IPS DF 19.7 (cell line): ENCODE results near the gene GBP7.
"Not testable (repeated sequence)": the region's sequence is repeated elsewhere in the genome, so short reads cannot be mapped to it uniquely, and the experiment has no call there.

Experiments
- DNase-seq: peaks from one replicate; pipeline ENCODE4 v3.0.0-alpha.2; 2013; ENCODE audit warnings: low read depth, low spot score

The GBP7 gene, protein sequence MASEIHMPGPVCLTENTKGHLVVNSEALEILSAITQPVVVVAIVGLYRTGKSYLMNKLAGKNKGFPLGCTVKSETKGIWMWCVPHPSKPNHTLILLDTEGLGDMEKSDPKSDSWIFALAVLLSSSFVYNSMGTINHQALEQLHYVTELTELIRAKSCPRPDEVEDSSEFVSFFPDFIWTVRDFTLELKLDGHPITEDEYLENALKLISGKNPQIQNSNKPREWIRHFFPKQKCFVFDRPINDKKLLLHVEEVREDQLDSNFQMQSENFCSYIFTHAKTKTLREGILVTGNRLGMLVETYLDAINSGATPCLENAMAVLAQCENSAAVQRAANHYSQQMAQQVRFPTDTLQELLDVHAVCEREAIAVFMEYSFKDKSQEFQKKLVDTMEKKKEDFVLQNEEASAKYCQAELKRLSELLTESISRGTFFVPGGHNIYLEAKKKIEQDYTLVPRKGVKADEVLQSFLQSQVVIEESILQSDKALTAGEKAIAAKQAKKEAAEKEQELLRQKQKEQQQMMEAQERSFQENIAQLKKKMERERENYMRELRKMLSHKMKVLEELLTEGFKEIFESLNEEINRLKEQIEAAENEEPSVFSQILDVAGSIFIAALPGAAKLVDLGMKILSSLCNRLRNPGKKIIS

DNA sequence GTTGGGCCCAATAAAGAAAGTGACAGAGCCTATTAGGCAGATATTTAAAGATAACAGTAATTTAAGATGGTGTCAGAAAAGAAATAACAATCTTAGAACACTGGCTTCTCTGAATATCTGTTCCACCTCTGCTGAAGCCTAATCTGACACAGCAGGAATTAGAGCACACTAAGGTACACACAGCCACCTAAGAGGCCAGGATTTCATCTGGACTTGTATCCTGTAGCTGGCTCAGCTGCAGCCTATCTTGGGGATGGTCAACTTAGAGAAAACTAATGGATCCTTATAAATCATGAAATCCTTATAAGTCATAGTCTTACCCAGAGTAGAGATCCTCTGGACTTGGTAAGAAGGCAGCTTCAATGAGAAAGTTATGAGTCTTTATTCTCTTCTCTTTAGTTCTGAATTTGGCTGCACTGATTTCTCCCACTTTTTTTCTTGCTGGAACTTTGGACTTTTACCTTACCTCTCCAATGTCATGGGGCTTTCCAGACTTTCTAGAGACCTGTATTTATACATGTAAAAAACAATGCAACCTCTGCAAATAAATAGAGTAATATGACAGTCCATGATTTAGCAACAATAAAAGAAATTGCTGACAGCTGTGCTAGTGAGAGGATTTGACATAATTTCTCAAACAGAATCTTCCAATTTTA is at the start of gene GBP7:
Gene GBP7, minus strand, starts transcription at position 403 of the 656 bp plus-strand sequence. CDS start 4,068 bp downstream, outside the sequence.
- DNase-seq = no peak

GRCh38 chr1:89221341-89221740 is 45.5 kb upstream of the GBP7 start:
- DNase-seq = no peak

GRCh38 chr1:89219851-89220250 is 44.0 kb upstream of the GBP7 start:
- not testable (repeated sequence) for DNase-seq

DNA sequence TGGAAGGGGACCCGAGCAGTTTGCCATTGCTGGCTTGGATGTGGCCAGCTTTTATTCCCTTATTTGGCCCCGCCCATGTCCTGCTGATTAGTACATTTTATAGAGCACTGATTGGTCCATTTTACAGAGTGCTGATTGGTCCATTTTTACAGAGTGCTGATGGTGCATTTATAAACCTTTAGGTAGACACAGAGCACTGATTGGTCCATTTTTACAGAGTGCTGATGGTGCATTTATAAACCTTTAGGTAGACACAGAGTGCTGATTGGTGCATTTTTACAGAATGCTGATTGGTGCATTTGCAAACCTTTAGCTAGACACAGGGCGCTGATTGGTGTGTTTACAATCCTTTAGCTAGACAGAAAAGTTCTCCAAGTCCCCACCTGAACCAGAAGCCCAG is 43.1 kb upstream of the GBP7 start:
- DNase-seq = not testable (repeated sequence)

- no peak for DNase-seq
Observed at GRCh38 chr1:89213347-89213746, 37.5 kb upstream of the GBP7 start.

- no peak for DNase-seq
Observed at GRCh38 chr1:89211035-89211634, 35.3 kb upstream of the GBP7 start.

DNA sequence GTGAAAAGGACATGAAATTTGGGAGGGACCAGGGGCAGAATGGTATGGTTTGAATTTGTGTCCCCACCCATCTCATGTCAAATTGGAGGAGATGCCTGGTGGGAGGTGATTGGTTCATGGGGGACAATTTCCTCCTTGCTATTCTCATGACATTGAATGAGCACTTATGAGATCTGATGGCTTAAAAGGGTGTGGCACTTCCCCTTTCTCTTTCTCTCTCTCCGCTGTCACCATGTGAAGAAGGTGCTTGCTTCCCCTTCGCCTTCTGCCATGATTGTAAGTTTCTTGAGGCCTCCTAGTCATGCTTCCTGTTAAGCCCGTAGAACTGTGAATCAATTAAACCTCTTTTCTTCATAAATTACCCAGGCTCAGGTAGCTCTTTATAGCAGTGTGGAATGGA is 30.6 kb upstream of the GBP7 start:
- no peak for DNase-seq

GRCh38 chr1:89203166-89203565 is 27.4 kb upstream of the GBP7 start:
- no peak for DNase-seq

DNA sequence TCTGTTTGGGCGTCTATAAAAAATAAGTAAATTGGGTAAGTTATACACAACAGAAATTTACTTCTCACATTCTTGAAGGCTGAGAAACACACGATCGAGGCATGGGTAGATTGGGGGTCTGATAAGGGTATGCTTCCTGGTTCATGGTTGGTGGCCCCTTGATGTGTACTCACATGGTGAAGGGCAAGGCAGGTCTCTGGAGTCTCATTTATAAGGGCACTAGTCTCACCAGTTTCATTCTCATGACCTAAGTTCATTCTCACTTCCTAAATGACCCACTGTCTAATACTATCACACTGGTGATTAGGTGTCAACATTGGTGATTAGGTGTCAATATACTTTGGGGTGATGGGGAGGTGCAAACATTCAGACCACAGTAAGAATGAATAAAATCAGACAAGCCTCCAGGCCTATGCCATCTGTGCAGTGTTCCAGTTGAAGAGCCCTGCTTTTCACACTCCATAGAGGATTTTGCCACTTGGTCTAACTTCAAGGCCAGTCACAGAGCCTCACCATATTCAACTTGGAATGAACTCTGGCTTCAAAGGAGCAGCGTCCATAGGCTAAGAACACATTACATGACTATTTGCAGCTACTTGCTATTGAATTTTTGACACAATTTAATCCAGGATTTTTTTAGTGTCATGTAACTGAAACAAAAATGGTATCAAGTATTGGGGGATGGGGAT is 25.4 kb upstream of the GBP7 start:
- no peak for DNase-seq

DNA sequence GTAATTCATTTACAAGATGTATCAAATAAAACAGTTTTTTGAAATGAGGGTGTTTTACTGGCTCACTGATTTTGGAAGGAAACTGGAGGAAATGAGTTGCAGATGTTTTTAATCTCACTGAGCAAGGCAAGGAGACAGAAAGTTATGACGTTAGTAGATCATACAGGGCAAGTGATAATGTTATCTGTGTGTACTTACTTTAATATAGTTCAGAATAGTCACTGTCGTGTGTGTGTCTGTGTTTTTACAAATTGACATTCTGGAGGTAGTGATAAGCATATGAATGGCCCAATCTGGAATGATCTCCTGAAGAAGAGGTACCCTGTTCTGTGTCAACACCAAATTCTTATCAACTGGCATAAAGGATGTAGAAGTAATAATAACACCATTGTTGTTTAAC is 24.9 kb upstream of the GBP7 start:
- no peak for DNase-seq

- no peak for DNase-seq
Observed at GRCh38 chr1:89199525-89200031, 23.8 kb upstream of the GBP7 start.

- DNase-seq = no peak
Observed at GRCh38 chr1:89198491-89199072, 22.8 kb upstream of the GBP7 start, which contains the start of gene GBP4. TSS of gene GBP4 (minus strand) at chr1:89198942. CDS start at chr1:89198834, 108 bp downstream.

GRCh38 chr1:89198081-89198480 is 22.3 kb upstream of the GBP7 start:
- DNase-seq = no peak

DNA sequence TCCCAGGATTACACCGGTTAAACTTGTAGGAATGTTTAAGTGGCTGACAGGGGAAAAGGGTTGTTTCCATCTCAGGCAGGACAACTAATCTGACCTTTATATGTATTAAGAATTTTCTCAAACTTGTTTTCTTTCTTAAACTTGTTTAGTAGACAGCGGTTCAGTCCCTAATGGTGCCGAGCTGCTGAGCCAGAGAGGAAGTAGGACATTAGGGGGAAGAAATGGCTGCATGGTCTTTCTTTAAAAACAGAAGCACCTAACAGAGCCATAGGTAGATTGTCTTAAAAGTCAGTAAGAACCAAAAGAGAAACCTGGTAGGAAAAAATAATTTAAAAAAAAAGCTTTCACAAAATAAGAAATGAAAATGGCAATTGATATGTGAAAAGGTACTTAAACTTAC is 19.7 kb upstream of the GBP7 start:
- no peak for DNase-seq

GRCh38 chr1:89191314-89191713 is 15.5 kb upstream of the GBP7 start:
- DNase-seq = no peak

DNA sequence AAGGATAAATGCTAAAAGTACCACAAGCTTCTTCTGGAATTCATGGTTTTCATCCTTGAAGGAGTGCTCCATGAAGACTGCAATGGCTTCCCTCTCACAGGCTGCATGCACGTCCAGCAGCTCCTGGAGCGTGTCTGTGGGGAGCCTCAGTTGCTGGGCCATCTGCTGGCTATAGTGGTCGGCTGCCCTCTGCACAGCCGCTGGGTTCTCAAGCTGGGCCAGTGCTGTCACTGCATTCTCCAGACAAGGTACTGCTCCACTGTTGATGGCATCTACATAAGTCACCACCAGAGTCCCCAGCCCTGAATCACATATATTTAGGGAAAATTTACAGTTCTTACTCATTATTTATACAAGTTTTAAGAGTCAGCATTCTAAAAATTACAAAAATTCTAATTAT is 14.2 kb upstream of the GBP7 start:
- DNase-seq = no peak

GRCh38 chr1:89179343-89179742 is 3.5 kb upstream of the GBP7 start:
- DNase-seq = no peak

DNA sequence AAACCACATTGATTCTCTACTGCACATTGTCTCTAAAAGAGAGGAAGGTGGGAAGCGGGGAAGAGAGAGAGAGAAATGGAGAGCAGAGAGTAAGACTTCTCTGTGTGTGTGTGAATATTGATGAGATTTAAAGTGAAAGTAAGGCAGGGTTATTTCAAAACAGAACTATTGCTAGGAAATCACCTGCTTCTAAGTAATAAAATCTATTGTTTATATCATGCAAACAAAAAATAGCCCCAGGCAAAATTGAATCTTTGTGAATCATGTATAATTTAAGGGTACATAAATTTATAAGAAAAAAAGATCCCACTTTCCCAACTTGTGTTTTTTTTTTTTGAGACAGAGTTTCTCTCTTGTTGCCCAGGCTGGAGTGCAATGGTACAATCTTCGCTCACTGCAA is 1.2 kb upstream of the GBP7 start:
- DNase-seq = no peak

DNA sequence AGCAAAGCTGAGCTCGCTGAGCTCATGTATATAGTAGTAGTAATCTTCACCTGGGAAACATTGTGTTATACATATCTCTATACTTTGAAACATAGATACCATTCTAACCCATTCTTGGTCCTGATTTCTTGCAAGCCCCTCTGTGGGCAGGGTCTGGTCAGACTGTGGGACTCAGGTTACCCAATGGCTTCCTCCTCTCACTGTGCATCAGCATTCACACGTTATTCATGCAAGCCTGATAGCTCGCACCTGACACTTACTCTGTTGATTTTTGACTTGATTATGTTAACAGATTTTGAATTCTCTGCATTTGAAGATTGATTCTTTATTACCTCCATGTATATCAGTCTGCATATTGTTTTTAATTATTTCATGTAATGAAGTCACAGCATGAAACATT is 1.3 kb downstream of the GBP7 start:
- DNase-seq = no peak

DNA sequence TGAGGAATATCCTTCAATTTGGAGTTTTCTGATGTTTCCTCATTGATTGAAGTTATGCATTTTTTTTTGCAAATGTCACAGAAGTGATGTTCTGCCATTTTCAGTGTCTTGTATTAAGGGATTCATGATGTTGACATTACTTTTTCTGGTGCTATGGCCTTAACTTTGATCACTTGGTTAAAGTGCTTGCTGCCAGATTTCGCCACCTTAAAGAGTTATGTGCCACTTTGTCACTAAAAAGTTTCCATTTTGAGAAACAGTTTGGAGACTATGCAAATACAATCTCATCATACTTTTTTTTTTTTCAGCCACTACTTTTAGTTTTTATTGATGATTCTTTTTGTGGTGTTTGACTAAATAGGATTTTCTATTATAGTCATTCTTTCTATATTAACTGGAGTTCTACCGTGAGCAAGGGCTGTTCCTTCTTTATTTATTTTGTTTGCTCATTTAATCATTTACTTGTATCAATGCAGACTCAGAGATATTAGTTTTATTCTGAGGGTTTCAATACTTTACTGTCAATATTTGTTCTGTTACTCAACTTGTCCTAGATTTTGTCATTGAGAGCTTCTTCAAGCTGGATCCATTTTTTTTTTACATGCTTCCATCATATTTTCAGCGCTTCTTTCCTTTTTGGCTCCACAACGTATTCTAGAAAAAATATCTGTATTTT is 3.2 kb downstream of the GBP7 start:
- DNase-seq = no peak

GRCh38 chr1:89171067-89171438 is 4.8 kb downstream of the GBP7 start:
- no peak for DNase-seq
